CD4-positive, alpha-beta T cell treated with Interleukin-10 for 1 hour (primary cell): ENCODE data around the gene CRYGB.
"Not testable (repeated sequence)": the region's sequence is repeated elsewhere in the genome, so short reads cannot be mapped to it uniquely, and the experiment has no call there.

Source experiments
- DNase-seq: peaks from one replicate; pipeline ENCODE4 v3.0.0-alpha.2; 2020

CRYGB gene

GRCh38 chr2:208148803-208149202 is 2.8 kb upstream of the CRYGB start:
- no peak for DNase-seq

- DNase-seq: no peak
These were observed 1.8 kb upstream of the CRYGB start for GRCh38 chr2:208147759-208148158.

GRCh38 chr2:208147008-208147407 is 1.1 kb upstream of the CRYGB start:
- no peak for DNase-seq

- DNase-seq: no peak
These were observed 2.8 kb downstream of the CRYGB start for GRCh38 chr2:208142925-208143799.

DNA sequence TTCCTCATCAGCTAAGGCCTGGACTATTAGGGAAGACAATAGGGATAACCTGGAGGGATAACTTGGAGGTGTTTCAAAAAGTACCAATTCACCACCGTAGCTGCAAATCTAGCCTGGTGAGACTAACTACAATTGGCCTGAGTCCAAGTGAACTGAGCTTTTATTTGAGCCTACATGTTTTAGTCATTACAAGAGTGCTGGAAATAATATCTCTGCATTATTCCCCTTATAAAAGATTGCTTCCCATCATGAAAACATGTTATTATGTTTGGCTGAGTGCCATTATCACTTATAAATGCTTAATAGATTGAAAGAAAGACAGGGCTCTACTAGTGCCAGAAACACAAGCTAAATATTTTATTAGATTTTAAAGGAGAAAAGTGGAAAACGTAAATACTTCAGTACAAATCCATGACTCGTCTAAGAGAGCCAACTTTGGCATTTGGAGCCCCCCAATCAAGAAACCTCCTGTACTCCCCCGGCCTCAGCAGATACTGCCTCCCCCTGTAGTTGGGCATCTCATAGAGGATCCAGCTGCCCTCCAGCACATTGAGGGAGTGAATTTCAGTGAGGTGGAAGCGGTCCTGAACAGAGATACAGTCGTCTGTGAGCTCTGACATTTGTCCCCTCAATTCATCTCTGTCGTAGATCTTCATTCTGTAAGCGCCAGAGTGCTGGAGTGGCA is 3.6 kb downstream of the CRYGB start:
- no peak for DNase-seq

- DNase-seq: no peak
These were observed 6.5 kb downstream of the CRYGB start for GRCh38 chr2:208139447-208139846.

GRCh38 chr2:208138334-208138733 is 7.6 kb downstream of the CRYGB start:
- DNase-seq: not testable (repeated sequence)

DNA sequence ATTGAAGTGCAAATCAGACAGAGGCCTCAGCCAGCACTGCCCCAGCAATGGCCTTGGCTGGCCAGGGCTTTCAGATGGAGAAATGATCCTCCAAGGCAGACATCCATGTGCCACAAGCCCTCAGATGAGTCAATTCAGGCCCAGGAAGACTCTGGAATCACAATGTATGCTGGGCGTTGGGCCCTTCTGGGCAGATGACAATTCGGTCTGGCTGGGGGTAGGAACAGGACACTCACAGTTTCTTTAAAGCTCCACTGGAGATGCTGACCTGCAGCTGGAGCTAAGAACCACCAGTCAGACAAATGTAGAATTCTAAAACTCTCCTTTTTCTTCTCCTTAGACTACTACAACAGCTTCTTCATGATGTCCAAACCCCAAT is 9.3 kb downstream of the CRYGB start:
- no peak for DNase-seq

DNA sequence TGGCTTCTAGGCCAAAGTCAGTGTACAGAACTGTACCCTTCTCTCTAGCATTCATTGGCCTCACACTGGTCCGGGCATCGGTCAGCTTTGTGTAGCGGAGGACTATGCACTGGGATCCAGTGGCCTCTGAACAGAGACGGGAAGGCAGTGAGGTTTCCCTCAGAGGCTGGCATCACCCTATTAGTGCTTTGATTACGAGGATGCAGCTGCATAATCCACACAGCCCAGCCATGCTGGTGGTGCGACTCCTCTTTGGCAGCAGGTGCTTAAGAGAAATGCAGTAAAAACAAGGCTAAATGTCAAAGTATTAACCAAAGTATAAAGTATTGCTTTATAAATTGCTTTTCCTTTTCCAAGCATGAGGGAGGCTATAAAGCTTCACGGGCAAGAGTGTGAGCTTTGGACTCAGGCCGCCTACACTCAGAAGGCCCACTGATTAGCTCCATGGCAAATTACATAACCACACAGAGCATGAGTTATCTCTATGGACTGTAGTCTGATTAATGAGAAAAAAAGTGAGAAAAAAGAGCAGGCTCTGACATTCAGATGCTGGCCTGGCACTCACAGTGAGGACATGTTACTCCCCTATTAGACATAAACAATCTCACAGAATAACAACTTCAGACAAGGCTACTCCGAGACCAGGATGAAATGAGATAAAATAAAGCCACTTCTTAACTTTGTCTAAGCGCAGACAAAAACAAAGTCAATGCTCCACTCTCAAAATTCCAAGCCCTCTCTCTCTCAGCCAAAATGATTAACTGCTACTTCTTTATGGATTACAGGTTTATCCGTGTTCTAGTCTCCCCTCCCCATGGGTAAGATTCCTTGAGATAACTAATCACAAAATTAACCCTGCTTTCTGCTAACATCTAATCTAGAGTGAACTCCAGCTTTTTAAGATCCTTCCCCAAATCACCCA is 9.9 kb downstream of the CRYGB start:
- DNase-seq: no peak

DNA sequence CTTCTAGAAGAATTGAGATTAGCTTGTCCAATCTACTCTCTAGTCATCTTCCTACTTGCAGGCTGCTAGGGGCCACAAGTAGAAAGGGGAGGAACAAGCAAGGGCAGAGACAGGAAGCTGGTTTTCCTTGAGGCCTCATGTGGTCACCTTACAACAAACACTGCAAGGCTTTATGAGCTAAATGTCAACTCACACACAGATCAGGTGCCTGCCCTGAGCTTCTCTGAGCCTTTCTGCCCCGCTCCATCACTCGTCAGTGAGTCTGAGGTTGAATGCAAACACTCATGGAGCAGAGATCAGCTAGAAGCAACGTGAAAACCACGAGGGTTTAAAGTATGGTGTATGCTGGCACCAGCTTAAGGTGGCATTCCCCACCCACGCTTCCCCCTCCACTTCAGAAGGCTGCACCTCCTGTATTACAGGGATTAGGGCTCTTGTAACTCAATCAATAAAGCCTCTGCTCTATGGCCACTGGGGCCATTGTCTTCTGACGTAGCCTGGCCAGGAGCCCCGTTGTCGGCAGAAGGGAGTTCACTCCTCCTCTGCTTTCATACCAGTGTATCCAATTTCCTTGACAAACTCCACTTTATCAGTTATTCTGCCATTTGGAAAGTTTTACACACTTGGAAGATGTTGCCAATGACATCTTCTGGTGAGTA is 10.9 kb downstream of the CRYGB start:
- DNase-seq: no peak

DNA sequence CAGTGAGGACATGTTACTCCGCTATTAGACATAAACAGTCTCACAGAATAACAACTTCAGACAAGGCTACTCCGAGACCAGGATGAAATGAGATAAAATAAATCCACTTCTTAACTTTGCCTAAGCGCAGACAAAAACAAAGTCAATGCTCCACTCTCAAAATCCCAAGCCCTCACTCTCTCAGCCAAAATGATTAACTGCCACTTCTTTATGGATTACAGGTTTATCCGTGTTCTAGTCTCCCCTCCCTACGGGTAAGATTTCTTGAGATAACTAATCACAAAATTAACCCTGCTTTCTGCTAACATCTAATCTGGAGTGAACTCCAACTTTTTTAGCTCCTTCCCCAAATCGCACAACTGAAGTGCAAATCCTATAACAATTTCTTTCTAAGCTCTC is 15.2 kb downstream of the CRYGB start:
- DNase-seq: no peak

- no peak for DNase-seq
These were observed 15.9 kb downstream of the CRYGB start, which contains the start of gene CRYGC for GRCh38 chr2:208129744-208130711. CRYGC (minus strand) TSS chr2:208129828; CDS start chr2:208129792, 36 bp downstream.

- no peak for DNase-seq
These were observed 17.8 kb downstream of the CRYGB start for GRCh38 chr2:208128136-208128535.

DNA sequence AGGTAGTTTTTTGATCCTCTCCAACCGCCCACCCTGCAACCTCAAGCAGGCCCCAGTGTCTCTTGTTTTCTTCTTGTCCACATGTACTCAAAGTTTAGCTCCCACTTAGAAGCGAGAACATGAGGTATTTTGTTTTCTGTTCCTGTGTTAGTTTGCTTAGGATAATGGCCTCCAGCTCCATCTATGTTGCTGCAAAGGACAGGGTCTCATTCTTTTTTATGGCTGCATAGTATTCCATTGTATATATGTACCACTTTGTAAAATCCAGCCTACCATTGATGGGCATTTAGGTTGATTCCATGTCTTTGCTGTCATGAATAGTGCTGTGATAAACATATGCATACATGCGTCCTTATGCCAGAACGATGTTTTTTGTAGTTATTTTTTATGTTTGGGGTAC is 18.9 kb downstream of the CRYGB start:
- DNase-seq: no peak

DNA sequence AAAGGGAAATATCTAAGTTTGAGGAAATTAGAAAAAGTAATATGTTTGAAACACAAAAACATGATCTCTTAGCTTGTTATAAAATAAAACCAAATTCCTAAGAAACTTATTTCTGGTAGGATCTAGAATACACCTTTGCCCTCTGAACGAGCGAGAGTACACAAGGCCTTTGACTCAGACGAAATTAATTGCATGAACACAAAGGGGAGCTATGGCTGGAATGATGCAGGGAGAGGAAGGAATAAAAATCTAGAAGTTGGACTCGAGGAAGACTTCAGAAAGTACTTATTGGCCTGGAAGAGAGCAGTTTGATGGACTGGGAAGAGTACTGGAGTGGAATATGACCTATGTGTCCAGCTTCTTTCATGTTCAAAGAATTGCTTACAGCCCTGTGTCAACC is 20.7 kb downstream of the CRYGB start:
- no peak for DNase-seq

GRCh38 chr2:208124013-208124715 is 21.8 kb downstream of the CRYGB start, which contains the start of gene CRYGD:
CRYGD (minus strand) TSS chr2:208124524; CDS start chr2:208124473, 51 bp downstream.
- DNase-seq: not testable (repeated sequence)

DNA sequence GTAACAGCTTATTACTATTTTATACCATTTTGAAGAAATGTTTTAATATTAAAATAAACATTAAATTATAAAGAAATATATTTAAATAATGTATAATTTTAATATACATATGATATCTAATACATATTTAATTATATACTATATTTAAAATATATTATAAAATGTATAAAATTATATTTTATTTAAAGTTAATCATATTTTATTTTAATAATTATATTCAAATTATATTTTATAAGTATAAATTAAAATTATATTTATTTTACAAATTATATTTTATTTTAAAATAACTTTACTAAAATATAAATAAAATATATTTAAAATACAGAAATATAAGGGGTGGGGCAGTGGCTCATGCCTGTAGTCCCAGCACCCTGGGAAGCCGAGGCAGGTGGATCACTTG is 23.7 kb downstream of the CRYGB start:
- no peak for DNase-seq

GRCh38 chr2:208118918-208119317 is 27.0 kb downstream of the CRYGB start:
- DNase-seq: no peak

- not testable (repeated sequence) for DNase-seq
These were observed 28.6 kb downstream of the CRYGB start for GRCh38 chr2:208117390-208117789.

DNA sequence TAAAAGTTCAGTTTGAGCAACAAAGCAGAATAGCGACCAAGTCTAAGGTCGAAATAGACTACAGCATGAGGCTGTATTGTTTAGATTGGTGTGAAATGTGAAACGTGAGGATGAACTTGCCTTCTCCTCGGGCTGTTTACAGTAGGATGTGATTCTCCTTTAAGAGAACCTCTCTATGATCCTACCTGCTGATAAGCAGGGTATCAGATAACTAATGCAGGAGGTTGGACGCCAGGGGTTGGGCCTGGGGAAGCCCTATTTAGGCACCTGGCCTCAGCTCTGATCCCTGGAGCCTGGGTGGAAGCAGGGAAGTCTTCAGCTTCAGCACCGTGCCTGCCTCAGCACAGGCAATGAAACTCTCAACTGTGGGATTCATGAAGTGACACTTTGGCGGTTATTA is 33.0 kb downstream of the CRYGB start:
- no peak for DNase-seq
